ENCODE data around the gene XYLT1.

DNA sequence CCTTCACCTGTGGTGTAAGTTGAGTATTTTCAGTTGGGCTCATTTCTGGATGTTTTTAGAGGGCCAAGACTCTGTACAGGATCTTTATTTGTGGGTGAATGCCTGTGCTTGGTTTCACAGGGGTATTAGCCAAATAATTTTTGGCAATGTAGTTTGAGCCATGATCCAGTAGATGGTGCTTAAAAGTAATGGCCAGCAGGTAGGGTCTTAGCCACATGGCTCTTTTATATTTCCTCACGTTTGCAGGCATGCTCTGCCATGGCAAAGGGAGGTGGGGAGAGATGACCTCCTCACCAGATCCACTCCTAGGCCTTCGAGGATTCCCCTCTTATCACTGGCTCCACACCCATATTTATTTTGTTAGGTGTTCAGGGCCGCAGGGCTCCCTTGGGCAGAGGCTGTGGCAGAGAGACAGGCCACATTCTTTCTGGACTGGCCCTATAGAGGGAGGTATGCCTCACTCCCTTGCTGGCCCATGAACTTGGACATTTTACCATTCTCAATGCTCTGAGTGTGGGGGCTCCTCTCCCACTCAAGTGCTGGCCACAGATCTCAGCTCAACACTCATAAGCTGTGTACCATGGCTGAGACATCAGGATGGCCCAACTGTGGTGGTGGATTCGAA is 417.1 kb downstream of the XYLT1 start:
- TF ChIP-seq, protein P1, sequence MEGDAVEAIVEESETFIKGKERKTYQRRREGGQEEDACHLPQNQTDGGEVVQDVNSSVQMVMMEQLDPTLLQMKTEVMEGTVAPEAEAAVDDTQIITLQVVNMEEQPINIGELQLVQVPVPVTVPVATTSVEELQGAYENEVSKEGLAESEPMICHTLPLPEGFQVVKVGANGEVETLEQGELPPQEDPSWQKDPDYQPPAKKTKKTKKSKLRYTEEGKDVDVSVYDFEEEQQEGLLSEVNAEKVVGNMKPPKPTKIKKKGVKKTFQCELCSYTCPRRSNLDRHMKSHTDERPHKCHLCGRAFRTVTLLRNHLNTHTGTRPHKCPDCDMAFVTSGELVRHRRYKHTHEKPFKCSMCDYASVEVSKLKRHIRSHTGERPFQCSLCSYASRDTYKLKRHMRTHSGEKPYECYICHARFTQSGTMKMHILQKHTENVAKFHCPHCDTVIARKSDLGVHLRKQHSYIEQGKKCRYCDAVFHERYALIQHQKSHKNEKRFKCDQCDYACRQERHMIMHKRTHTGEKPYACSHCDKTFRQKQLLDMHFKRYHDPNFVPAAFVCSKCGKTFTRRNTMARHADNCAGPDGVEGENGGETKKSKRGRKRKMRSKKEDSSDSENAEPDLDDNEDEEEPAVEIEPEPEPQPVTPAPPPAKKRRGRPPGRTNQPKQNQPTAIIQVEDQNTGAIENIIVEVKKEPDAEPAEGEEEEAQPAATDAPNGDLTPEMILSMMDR (IDR thresholded peaks at IDR 0.05) = no peak
- TF ChIP-seq POLR2AphosphoS5 (IDR thresholded peaks at IDR 0.05; ENCODE audit: insufficient read depth in 1 of 2, low read depth in 1 of 2) = no peak
- no peak for TF ChIP-seq POLR2A (IDR thresholded peaks at IDR 0.05)

Data from vagina (tissue), 2 donors.